CD8-positive, alpha-beta memory T cell (primary cell): ENCODE data around the gene PPP6R3. TPM values are rescaled to one million over a fixed set of nuclear protein-coding genes. Genes with fewer than 3 reads are reported as not detected.
"Not testable (repeated sequence)": the region's sequence is repeated elsewhere in the genome, so short reads cannot be mapped to it uniquely, and the experiment has no call there.

Experiments used
- CTCF ChIA-PET: fragments of 350-600 bp; sonication (Branson Sonifier 250); formaldehyde crosslinking; loops from one replicate; lab custom pipeline; 2021; ENCODE audit warnings: antibody characterized with exemption; lab: Charles Lee
- POLR2A ChIA-PET: fragments of 350-600 bp; sonication (Branson Sonifier 250); formaldehyde crosslinking; loops from one replicate; lab custom pipeline; 2021; ENCODE audit warnings: antibody characterized with exemption; lab: Charles Lee
- DNase-seq, 5 donors: peaks; one replicate each; pipeline versions ENCODE4 v3.0.0 to v3.0.0-alpha.2; 2020 to 2022; ENCODE audit warnings: mixed read lengths in 1 of 5
- H3K27ac ChIP-seq: one replicate; pipeline ENCODE4 v1.7.0; 2013; ENCODE audit warnings: low read depth, mild to moderate bottlenecking, low read length, moderate library complexity
- H3K27me3 ChIP-seq: 2 replicates; pipeline ENCODE4 v1.7.0; 2013; ENCODE audit warnings: low read length, mild to moderate bottlenecking; ENCODE audit not compliant: insufficient read depth, poor library complexity, severe bottlenecking
- H3K36me3 ChIP-seq: 2 replicates; pipeline ENCODE4 v1.7.0; 2013; ENCODE audit warnings: mild to moderate bottlenecking, low read length, moderate library complexity; ENCODE audit not compliant: insufficient read depth
- H3K4me1 ChIP-seq: 2 replicates; pipeline ENCODE4 v1.7.0; 2013; ENCODE audit warnings: mild to moderate bottlenecking, low read length, moderate library complexity; ENCODE audit not compliant: insufficient read depth
- H3K4me3 ChIP-seq: 2 replicates; pipeline ENCODE4 v1.7.0; 2013; ENCODE audit warnings: mild to moderate bottlenecking, low read length
- H3K9me3 ChIP-seq: 2 replicates; pipeline ENCODE4 v1.7.0; 2013; ENCODE audit warnings: mild to moderate bottlenecking, low read length
- H3K27ac Mint-ChIP-seq, 8 donors: one replicate each; pipeline ENCODE4 v1.8.0; 2020 to 2021; ENCODE audit warnings: mixed read lengths in 8 of 8, mild to moderate bottlenecking in 6 of 8, inconsistent platforms in 3 of 8, moderate library complexity in 3 of 8
- H3K27me3 Mint-ChIP-seq, 2 donors: one replicate each; pipeline ENCODE4 v1.8.0; 2020 to 2021; ENCODE audit warnings: mixed read lengths in 2 of 2, mild to moderate bottlenecking in 1 of 2, moderate library complexity in 1 of 2
- H3K36me3 Mint-ChIP-seq, 3 donors: one replicate each; pipeline ENCODE4 v1.8.0; 2020 to 2021; ENCODE audit warnings: mixed read lengths in 3 of 3, inconsistent platforms in 1 of 3, mild to moderate bottlenecking in 1 of 3
- H3K4me1 Mint-ChIP-seq, 3 donors: one replicate each; pipeline ENCODE4 v1.8.0; 2020 to 2021; ENCODE audit warnings: mixed read lengths in 3 of 3, inconsistent platforms in 1 of 3, mild to moderate bottlenecking in 1 of 3
- H3K4me3 Mint-ChIP-seq, 7 donors: one replicate each; pipeline ENCODE4 v1.8.0; 2020 to 2021; ENCODE audit warnings: mixed read lengths in 7 of 7, mild to moderate bottlenecking in 6 of 7, moderate library complexity in 4 of 7, inconsistent platforms in 2 of 7
- H3K9me3 Mint-ChIP-seq, 5 donors: one replicate each; pipeline ENCODE4 v1.8.0; 2020 to 2022; ENCODE audit warnings: mixed read lengths in 5 of 5, mild to moderate bottlenecking in 3 of 5, moderate library complexity in 2 of 5, inconsistent platforms in 1 of 5
- polyA plus RNA-seq: library from polyadenylated mRNA; unstranded; fragments of 300-500 nt; fragmentation: Illumina TruSeq; gene quantifications from one replicate; pipeline ENCODE4 v1.2.3, GENCODE V29; 2021
- total RNA-seq, 2 experiments: library from RNA; stranded (reverse); gene quantifications; one replicate each; pipeline ENCODE4 v1.2.3, GENCODE V29; 2021

PPP6R3 gene
- total and polyA plus RNA-seq, 3 experiments from 2014 or later: 49.3 to 119 (median 118) TPM

- Histone ChIP-seq H3K27ac (no peak overlapping the region), H3K4me1 (peaks cover 9% of the 10 kb centered on the region), H3K27me3 (no peaks in the 10 kb centered on the region), H3K4me3 (no peak overlapping the region), H3K9me3 (no peaks in the 10 kb centered on the region), H3K36me3 (peaks cover 31% of the 10 kb centered on the region)
- CTCF ChIA-PET: no interaction called here
- no peak for DNase-seq
- Mint-ChIP-seq H3K4me3 (no peak overlapping the region), H3K27ac (peak overlapping the region in 6 of 8 donors; percentile 51 to 73 (median 56)), H3K4me1 (peaks cover 67 to 88% (median 83%) of the 10 kb centered on the region in 3 donors), H3K36me3 (peaks cover 15 to 87% (median 28%) of the 10 kb centered on the region in 3 donors), H3K27me3 (no peaks in the 10 kb centered on the region), H3K9me3 (no peaks in the 10 kb centered on the region)
- POLR2A ChIA-PET: no interaction called here
Observed at GRCh38 chr11:68539395-68539794, 78.8 kb downstream of the PPP6R3 start.

GRCh38 chr11:68540504-68540903, 80.0 kb downstream of the PPP6R3 start:
- peak overlapping the region in 4 of 8 donors; percentile 10 to 66 (median 52) for H3K27ac Mint-ChIP-seq
- peaks cover 15 to 87% (median 28%) of the 10 kb centered on the region in 3 donors for H3K36me3 Mint-ChIP-seq
- H3K27me3 ChIP-seq, POLR2A ChIA-PET, H3K4me3 Mint-ChIP-seq, H3K27ac ChIP-seq, CTCF ChIA-PET, H3K4me3 ChIP-seq, H3K27me3 Mint-ChIP-seq, H3K9me3 ChIP-seq, DNase-seq, H3K9me3 Mint-ChIP-seq: not testable (repeated sequence)
- Histone ChIP-seq H3K36me3 (peaks cover 31% of the 10 kb centered on the region), H3K4me1 (peaks cover 13% of the 10 kb centered on the region)
- H3K4me1 Mint-ChIP-seq: peaks cover 63 to 87% (median 83%) of the 10 kb centered on the region in 3 donors

GRCh38 chr11:68541116-68541515, 80.6 kb downstream of the PPP6R3 start:
- Histone ChIP-seq H3K4me1 (peaks cover 14% of the 10 kb centered on the region), H3K4me3 (no peak overlapping the region), H3K36me3 (peaks cover 31% of the 10 kb centered on the region), H3K27me3 (no peaks in the 10 kb centered on the region), H3K27ac (no peak overlapping the region), H3K9me3 (no peaks in the 10 kb centered on the region)
- Mint-ChIP-seq H3K27me3 (no peaks in the 10 kb centered on the region), H3K27ac (peak overlapping the region in 6 of 8 donors; percentile 7 to 87 (median 41)), H3K9me3 (no peaks in the 10 kb centered on the region), H3K4me1 (peaks cover 62 to 88% (median 86%) of the 10 kb centered on the region in 3 donors), H3K36me3 (peaks cover 15 to 90% (median 30%) of the 10 kb centered on the region in 3 donors), H3K4me3 (no peak overlapping the region)
- CTCF ChIA-PET: no interaction called here
- DNase-seq: no peak
- POLR2A ChIA-PET: no interaction called here

- H3K4me3 Mint-ChIP-seq: no peak overlapping the region
- H3K4me3 ChIP-seq: no peak overlapping the region
- CTCF ChIA-PET: no interaction called here
- peak overlapping the region in 6 of 8 donors; percentile 7 to 74 (median 54) for H3K27ac Mint-ChIP-seq
- DNase-seq: no peak
- peaks cover 61 to 88% (median 86%) of the 10 kb centered on the region in 3 donors for H3K4me1 Mint-ChIP-seq
- peaks cover 22% of the 10 kb centered on the region for H3K4me1 ChIP-seq
- POLR2A ChIA-PET: no interaction called here
- H3K27ac ChIP-seq: no peak overlapping the region
- H3K27me3 Mint-ChIP-seq: no peaks in the 10 kb centered on the region
- H3K27me3 ChIP-seq: no peaks in the 10 kb centered on the region
- no peaks in the 10 kb centered on the region for H3K9me3 Mint-ChIP-seq
- H3K9me3 ChIP-seq: no peaks in the 10 kb centered on the region
- H3K36me3 Mint-ChIP-seq: peaks cover 15 to 91% (median 32%) of the 10 kb centered on the region in 3 donors
- H3K36me3 ChIP-seq: peaks cover 31% of the 10 kb centered on the region
Observed at GRCh38 chr11:68541991-68542390, 81.4 kb downstream of the PPP6R3 start.

- Mint-ChIP-seq H3K4me3 (no peak overlapping the region), H3K9me3 (no peaks in the 10 kb centered on the region), H3K4me1 (peaks cover 64 to 92% (median 89%) of the 10 kb centered on the region in 3 donors), H3K27ac (peak overlapping the region in 4 of 8 donors; percentile 9 to 54 (median 48)), H3K36me3 (peaks cover 14 to 93% (median 31%) of the 10 kb centered on the region in 3 donors), H3K27me3 (no peaks in the 10 kb centered on the region)
- Histone ChIP-seq H3K36me3 (peaks cover 30% of the 10 kb centered on the region), H3K4me3 (no peak overlapping the region), H3K27ac (no peak overlapping the region), H3K4me1 (peaks cover 25% of the 10 kb centered on the region), H3K27me3 (no peaks in the 10 kb centered on the region), H3K9me3 (no peaks in the 10 kb centered on the region)
- no peak for DNase-seq
- POLR2A ChIA-PET: no interaction called here
- CTCF ChIA-PET: no interaction called here
Observed at GRCh38 chr11:68542617-68543016, 82.1 kb downstream of the PPP6R3 start.

- Mint-ChIP-seq H3K9me3 (no peaks in the 10 kb centered on the region), H3K27me3 (no peaks in the 10 kb centered on the region), H3K36me3 (peaks cover 10 to 93% (median 31%) of the 10 kb centered on the region in 3 donors), H3K27ac (peak overlapping the region in 7 of 8 donors; percentile 1 to 69 (median 32)), H3K4me3 (peak overlapping the region in 1 of 7 donors; percentile 33), H3K4me1 (peaks cover 65 to 94% (median 89%) of the 10 kb centered on the region in 3 donors)
- no peak overlapping the region for H3K27ac ChIP-seq
- ChIA-PET CTCF (no interaction called here), POLR2A (no interaction called here)
- H3K36me3 ChIP-seq: peaks cover 28% of the 10 kb centered on the region
- no peak for DNase-seq
- H3K4me1 ChIP-seq: peaks cover 32% of the 10 kb centered on the region
- no peaks in the 10 kb centered on the region for H3K9me3 ChIP-seq
- H3K4me3 ChIP-seq: no peak overlapping the region
- H3K27me3 ChIP-seq: no peaks in the 10 kb centered on the region
Observed at GRCh38 chr11:68543594-68543993, 83.0 kb downstream of the PPP6R3 start.

GRCh38 chr11:68545347-68545746, 84.8 kb downstream of the PPP6R3 start:
- Mint-ChIP-seq H3K36me3 (peaks cover 0 to 91% (median 24%) of the 10 kb centered on the region in 3 donors), H3K4me3 (no peak overlapping the region), H3K4me1 (peaks cover 67 to 94% (median 89%) of the 10 kb centered on the region in 3 donors), H3K27me3 (peaks cover 0 to 2% of the 10 kb centered on the region in 2 donors), H3K9me3 (no peaks in the 10 kb centered on the region), H3K27ac (peak overlapping the region in 3 of 8 donors; percentile 2 to 58 (median 26))
- peaks cover 24% of the 10 kb centered on the region for H3K36me3 ChIP-seq
- POLR2A ChIA-PET: interaction anchor here (0.5 kb wide), 1 partner anchor 767 kb away, joined by 3 read pairs; no protein-coding TSS in a partner anchor
- H3K4me1 ChIP-seq: peaks cover 45% of the 10 kb centered on the region
- no peak overlapping the region for H3K27ac ChIP-seq
- DNase-seq: no peak
- H3K4me3 ChIP-seq: no peak overlapping the region
- no peaks in the 10 kb centered on the region for H3K9me3 ChIP-seq
- H3K27me3 ChIP-seq: no peaks in the 10 kb centered on the region
- CTCF ChIA-PET: interaction anchor here (1.1 kb wide), 1 partner anchor 287 kb away, joined by 3 read pairs; no protein-coding TSS in a partner anchor

GRCh38 chr11:68545796-68546195, 85.2 kb downstream of the PPP6R3 start:
- peaks cover 0 to 2% of the 10 kb centered on the region in 2 donors for H3K27me3 Mint-ChIP-seq
- DNase-seq: no peak
- Histone ChIP-seq H3K27me3 (no peaks in the 10 kb centered on the region), H3K9me3 (no peaks in the 10 kb centered on the region), H3K4me3 (no peak overlapping the region), H3K27ac (no peak overlapping the region), H3K36me3 (peaks cover 24% of the 10 kb centered on the region), H3K4me1 (peaks cover 49% of the 10 kb centered on the region)
- H3K27ac Mint-ChIP-seq: peak overlapping the region in 4 of 8 donors; percentile 16 to 45 (median 22)
- POLR2A ChIA-PET: no interaction called here
- no peak overlapping the region for H3K4me3 Mint-ChIP-seq
- peaks cover 0 to 91% (median 25%) of the 10 kb centered on the region in 3 donors for H3K36me3 Mint-ChIP-seq
- CTCF ChIA-PET: interaction anchor here (1.1 kb wide), 1 partner anchor 288 kb away, joined by 3 read pairs; no protein-coding TSS in a partner anchor
- no peaks in the 10 kb centered on the region for H3K9me3 Mint-ChIP-seq
- H3K4me1 Mint-ChIP-seq: peaks cover 68 to 94% (median 89%) of the 10 kb centered on the region in 3 donors
